Measurements from ENCODE around the gene FUT7.

FUT7 gene

GRCh38 chr9:136982232-136983051 is 49.4 kb downstream of the FUT7 start, which contains the start of gene LCNL1:
Gene LCNL1, plus strand, starts transcription at chr9:136982993. Its CDS starts 594 bp downstream, at chr9:136983587.
- DNase-seq, result no peak

- no peak for DNase-seq
Observed at GRCh38 chr9:136981588-136982231, 50.2 kb downstream of the FUT7 start.

GRCh38 chr9:136980669-136981478 is 51.0 kb downstream of the FUT7 start:
- no peak for DNase-seq
